HG02840 (cell line): ENCODE results near the gene EFHC1.

Source experiments
- ATAC-seq: cut with Tn5 transposase; IDR thresholded peaks from one replicate; pipeline ENCODE4 v1.9.1; 2021; ENCODE audit warnings: mild to moderate bottlenecking, moderate library complexity, moderate number of reproducible peaks; ENCODE audit not compliant: unreplicated experiment, low FRiP score

Gene EFHC1

DNA sequence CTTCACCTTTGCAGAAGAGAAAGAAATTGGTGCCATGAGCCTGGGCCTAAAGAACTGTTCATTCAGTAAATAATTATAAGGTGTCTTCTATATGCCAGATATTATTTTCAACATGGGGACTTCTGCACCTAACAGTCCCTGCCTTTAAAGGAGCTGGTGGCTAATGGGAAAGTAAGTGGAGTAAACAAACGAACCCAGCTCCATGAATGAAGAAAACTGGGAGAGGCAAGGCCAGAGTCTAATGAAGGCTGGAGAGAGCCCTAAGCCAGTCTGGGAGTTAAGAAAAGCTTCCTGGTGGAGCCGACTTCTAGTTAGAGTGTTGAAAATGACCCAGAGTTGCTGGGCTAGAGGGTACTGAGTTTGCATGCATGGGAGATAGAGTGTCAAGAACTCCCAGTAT lies 24.2 kb upstream of the EFHC1 start:
- no peak for ATAC-seq

DNA sequence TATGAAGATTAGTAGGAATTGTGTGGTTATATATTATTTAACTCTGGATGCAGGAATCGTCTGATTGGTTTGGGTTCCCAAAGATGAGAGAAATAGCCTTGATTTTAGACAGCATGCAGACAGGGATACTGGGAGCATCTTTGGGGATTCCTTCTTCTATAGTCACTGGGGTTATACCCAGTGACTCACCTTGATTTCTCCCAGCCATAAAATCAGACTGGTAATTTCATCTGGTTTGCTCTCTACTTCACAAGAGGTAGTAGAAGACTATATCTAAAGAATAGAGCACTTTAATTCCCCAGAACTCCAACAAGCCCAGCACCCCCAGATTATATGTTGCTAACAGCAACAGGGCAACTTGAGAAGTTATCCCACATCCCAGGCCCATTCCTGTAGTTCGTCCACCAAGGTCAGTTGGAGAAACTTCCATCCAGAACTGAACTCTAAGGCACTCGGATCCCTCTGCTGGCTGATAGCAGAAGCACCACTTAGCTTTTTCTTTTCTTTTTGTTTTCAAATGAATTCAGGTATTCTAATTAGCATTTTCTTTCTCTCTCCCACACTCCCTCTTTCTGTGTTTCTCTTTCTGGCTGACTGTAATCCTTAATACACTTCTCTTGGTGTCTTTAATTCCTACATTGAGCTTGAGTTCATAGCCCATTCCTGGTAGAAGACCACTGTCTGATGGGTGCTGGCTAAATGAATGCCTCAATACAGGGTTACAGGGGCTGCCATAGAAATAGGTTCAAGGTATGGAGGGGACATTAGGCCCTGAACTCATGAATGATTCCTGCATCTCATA lies 20.4 kb upstream of the EFHC1 start:
- ATAC-seq = no peak

DNA sequence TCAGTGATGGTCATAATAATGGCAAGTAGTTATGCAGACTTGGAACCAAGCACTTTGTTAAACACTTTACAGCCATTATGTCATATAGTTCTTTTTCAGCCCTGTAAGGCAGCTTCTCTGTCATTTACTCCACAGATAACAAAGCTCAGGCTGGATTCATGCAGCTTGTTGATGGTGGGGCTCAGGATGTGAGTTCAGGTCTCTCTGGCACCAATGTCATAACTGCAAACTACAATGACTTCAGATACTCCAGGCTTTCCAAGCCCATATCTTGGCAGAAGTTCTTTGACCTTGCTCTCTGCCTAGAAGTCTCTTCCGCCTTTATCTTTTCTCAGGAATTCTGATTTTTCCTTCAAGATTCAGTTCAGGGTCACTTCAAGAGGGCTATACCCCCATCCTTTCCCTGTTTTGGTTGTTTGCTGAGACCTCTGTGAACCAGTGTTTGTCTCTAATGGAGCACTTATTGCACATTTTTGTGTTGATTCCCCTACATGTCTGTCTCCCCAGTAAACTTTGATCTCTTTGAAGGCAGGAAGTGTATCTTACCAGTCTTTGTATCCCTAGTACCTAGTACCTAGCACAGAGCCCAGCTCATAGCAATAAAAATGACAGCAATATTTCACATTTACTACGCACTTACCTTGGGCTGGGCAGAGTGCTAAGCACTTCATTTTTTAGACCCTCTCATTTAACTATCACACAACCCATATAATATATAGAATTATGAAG lies 19.7 kb upstream of the EFHC1 start:
- ATAC-seq = no peak

DNA sequence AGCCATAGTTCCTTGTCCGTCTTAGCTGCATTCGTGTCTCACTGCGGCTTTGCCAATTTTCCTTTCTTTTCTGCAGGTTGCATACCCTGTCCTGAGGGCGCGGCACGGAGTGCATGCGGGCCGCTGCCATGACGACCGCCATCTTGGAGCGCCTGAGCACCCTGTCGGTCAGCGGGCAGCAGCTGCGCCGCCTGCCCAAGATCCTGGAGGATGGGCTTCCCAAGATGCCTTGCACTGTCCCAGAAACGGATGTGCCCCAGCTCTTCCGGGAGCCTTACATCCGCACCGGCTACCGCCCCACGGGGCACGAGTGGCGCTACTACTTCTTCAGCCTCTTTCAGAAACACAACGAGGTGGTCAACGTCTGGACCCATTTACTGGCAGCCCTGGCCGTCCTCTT lies 17.1 kb upstream of the EFHC1 start:
- ATAC-seq = no peak

DNA sequence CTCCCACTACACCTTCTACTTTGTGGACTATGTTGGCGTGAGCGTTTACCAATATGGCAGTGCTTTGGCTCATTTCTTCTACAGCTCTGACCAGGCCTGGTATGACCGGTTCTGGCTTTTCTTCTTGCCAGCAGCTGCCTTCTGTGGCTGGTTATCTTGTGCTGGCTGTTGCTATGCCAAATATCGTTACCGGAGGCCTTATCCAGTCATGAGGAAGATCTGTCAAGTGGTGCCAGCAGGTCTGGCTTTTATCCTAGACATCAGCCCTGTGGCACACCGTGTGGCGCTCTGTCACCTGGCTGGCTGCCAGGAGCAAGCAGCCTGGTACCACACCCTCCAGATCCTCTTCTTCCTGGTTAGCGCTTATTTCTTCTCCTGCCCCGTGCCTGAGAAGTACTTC lies 16.5 kb upstream of the EFHC1 start:
- no peak for ATAC-seq

DNA sequence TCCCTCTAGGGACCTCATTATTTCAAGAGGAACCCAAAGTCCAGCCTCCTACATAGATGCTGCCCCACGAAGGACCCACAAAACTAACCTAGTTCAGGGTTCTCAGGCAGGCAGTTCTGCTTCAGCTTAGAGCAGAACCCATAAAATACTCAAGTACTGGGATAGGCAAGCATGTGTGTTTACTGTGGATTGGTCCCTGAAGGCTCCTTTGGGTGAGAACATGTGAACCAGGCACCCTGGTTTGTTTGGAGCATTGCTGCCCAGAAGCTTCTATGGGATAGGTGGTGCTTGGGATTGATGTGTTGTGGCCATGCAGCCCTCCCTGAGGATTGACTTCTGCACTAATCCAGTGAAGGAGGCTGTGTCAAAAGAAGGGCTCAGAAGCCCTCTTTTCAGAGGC lies 14.9 kb upstream of the EFHC1 start:
- ATAC-seq = no peak

DNA sequence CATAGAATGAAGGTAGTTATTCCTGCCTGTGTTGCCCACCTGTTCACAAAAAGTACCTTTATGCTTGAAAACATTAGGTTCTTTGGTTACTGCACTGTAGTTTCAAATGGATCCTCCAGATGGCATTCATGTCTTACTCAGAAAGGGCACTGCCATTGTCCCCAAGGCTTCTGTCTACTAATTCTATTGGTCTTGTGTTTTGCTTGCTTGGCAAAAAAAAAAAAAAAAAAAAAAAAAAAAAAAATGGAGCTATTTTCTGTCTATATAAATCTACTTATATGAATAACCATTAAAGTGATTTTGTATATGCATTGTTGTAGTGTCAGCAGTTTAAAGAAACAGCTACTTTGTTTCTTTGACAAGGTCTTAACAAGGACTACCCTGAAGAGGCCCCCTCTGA lies 12.7 kb upstream of the EFHC1 start:
- ATAC-seq = no peak

DNA sequence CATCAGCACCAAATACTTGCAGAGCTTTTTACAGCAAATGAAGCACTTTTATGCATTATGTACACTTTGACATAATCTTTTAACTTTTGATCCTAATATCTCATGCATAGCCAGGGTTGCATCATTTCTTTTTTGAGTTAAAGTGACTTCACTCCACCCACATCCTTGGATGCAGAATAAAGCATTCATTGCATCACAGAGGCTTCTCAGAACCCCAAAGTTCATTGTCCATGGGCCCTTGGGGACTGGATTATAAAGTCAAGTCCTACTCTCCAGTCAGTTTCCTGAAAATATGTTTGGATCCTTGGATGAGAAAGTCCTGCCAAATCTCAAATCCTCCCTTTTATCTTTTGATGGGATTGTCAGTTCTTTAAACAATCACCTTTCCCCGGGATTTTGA lies 10.6 kb upstream of the EFHC1 start:
- ATAC-seq = no peak

DNA sequence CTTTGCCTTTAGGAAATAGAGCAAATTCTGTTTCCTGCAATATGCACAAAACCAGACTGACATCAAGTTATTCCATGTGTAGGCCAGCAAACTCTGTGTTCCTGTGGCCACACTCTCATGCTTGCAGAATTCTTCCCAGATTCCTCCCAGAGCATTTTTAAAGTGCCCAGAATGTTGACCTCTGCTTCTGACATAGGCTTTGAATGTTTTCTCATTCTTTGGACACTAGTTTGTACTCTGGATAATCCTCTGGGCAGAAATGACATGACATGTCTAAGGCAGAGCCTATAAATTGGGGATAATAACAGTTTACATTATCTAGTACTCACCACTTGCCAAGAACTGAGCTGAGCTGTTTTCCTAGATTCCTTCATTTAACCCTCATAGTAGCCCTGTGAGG lies 9.2 kb upstream of the EFHC1 start:
- ATAC-seq = no peak

DNA sequence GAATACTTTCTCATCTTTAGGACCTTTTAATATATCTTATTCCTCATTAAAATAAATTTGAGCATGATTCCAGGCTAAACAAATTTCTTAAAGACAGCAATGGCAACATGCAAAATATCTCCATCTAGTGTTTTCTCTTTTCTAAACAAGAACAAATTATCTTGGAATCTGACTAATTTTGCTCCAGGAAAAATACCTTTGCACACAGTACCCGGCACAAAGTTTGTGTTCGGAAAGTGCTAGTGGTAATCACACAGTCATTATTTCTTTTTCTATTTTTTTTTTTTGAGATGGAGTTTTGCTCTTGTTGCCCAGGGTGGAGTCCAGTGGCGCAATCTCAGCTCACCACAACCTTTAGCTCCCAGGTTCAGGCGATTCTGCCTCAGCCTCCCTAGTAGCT lies 8.2 kb upstream of the EFHC1 start:
- no peak for ATAC-seq

DNA sequence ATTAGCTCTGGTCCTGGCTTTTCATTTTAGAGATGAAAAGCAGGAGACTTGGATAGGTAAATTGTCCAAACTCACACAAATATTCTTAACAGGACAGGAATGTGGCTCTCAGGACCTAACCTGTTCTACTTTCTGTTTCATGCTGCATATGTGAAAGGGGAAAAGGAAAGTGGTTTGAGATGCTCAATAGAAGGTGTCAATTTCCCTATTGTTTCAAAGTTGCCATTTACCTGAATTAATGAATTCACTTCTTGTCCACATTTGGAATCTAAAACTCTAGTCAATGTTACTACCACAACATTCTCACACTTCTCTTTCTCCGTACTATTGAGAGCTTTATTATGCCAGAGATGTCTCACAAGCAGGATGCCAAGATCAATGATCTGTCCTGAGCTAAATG lies 4.8 kb upstream of the EFHC1 start:
- no peak for ATAC-seq

DNA sequence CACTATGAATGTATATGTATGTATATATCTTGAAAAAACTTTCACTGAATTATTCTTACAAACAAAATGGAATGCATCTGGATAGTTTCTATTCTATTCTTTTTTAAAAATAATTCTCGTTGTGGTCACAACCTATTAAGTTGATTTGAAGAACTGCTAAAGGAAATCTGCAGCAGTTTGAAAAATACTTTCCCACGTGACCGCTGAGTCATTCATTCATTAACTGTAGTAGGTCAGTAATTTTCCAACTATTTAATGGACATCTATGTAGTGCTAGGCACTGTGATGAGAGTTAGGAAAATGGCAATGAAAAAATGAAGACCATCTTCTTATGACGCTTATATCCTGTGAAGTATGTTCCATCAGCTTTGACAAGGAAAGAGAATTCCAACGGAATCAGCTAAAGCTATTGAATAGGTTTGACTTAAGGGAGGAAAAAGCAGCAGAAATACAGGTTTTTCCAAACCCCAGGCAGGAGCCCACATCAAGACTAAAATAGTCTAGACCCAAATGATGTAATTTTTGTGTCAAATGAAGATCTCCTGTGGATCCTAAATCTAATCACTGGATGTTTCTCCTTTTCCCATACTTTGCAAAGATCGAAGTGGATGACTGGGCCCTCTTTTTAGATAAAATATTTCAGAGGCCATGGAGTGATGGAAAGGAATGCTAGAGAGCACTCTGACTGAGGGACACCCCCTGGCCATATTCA lies 4.1 kb upstream of the EFHC1 start:
- ATAC-seq = no peak

DNA sequence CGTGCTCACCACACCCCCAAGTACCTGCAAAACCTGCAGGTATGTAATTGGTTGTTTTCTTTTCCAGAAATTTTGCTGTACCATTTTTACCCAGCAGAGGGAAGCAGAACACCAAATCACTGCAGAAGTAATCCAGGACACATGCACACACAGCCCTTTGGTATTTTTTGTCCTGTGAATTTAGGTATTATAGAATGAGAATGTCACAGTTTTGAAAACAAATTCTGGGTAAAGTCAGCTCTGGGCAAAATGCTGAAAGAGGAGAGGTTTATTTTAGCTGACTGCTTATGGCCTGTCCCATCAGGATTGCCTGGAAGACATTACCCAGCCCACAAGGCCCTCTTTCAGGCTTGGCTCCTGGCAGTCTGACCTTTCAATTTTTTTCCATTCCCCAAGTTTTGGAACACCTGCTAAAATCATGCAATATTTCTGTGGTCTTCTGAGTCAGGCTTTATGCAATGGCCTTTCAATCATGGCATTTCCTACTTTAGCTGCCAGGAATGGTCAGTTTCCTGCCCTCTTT lies 3.5 kb upstream of the EFHC1 start:
- ATAC-seq = no peak

DNA sequence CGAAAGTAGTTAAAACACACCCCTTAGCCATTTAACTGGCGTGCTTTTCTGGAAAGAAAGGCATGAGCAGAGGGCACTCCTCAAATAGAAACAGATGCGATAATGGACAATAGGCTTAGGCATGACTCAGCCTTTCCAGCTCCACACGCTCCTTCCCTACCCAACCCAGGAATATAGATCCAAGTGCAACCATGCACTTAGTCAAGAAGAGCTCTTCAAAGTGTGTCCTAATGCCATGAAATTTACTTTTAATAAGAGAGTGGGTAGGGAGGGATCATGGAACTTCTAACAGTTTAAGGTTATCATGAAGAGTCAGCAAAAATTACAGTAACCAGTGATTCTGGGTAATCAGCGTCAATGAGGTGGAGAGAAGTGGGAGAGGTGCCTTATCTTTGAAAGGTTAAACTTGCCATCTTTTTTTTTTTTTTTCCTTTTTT lies 2.4 kb upstream of the EFHC1 start:
- ATAC-seq = no peak

DNA sequence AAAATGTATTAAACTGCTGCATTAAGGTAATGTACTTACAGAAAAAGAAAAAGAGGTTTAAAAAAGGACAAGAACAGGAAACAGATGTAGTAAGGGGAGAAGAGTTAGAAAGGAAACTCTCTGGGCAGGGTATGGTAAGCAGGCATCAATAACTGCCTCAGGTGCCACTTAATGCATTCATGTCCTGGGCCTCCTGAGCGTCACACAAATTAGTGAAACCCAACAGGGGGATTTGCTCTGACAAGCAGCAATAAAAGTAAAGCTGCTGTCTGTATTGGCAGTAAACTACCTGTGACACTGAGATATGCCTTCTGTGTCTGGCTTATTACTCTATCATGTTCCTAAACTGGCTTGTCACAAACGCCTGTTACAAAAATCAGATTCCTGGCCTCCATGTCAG lies 1.5 kb upstream of the EFHC1 start:
- no peak for ATAC-seq

DNA sequence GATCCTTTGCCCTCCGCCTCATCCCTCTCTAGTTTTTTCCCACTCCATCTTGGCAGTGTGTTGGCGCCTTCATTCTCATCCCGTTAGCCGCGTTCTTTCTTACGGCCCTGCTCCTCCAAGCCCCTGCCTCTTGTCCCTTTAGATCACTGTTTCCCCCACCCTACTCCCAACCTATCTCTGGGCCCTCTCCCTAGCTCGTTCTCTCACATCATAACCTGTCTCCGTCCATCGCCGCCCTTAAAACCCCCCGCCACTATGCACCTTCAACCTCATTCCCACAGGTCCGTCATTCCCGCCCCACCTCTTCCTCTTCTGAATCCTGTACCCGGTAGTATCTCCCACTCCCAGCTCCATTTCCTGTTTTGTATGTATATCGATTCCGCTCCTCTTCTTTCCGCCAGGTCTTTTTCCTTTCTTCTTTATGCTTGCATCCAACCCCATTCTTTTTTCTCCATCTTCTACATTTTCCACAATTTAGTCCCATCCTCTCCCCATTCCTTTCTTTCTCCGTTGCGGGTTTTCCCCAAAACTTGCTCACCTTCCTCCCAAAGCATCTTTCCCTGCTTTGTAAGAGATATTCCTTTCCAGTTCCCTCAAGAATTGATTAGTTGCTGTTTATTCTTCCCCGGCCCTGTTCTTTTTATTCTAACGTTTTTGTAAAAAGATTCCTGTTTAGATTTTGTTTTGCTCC lies 671 bp downstream of the EFHC1 start:
- ATAC-seq = no peak

DNA sequence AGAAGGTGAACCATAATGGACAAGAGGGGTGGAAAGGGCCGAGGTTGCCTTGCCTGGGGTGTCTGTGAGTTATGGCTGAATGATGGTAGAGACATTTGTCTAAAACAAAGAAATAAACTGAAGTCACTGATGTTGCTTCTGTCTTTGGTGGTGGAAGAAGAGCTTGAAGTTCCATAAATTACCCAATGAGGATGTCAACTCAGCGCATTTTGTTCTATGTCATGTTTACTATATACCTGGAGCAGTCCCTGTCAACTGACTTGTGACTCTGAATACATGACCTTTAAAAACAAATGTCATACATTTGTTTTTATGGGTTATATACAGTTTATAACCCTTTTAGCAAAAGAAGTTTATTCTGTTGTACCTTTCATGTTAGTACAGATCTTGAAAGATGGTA lies 2.0 kb downstream of the EFHC1 start:
- no peak for ATAC-seq

DNA sequence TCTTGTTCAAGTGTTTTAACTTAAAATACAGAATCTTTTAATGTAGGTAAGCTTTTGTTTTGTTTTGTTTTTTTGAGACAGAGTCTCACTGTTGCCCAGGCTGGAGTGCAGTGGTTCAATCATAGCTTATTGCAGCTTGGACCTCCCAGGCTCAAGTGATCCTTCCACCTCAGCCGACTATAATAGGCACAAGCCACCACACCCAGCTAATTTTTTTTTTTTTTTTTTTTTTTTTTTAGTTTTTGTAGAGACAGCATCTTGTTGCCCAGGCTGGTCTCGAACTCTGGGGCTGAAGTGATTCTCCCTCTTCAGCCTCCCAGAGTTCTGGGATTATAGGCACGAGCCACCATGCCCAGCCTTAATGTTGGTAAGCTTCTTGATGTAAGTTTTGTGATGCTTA lies 3.3 kb downstream of the EFHC1 start:
- ATAC-seq = no peak

DNA sequence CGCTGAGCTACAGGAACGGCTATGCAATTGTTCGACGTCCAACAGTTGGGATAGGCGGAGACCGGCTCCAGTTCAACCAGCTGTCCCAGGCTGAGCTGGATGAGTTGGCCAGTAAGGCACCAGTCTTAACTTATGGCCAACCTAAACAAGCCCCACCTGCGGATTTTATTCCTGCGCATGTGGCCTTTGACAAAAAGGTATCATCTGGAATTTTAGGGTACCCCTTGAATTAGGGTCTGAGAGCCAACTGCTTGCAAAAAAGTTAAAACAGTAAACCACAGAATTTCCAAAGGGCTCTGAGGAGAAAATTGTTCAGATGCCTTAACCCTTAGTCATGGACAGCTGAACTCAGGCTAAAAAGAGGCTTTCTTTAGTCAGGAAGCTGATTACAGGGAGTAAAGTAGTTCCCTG lies 3.8 kb downstream of the EFHC1 start:
- no peak for ATAC-seq

DNA sequence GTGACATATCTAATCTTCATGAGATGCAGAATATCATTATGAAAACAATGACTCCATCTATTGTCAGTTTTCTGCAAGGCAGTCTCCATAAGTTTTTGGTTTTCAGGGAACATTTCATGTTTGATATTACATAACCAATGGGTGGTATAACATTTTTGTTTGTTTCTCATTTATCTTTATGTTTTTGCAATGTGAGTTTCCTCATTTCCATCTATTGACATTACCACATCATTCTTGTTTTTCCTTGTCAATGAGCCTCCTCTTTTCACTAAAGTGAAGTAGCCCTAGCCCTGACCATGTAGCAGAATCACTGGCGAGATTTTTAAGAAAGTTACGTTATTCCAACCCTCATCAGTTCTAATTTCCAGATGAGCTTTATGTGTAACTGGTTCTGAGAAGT lies 4.4 kb downstream of the EFHC1 start:
- no peak for ATAC-seq

DNA sequence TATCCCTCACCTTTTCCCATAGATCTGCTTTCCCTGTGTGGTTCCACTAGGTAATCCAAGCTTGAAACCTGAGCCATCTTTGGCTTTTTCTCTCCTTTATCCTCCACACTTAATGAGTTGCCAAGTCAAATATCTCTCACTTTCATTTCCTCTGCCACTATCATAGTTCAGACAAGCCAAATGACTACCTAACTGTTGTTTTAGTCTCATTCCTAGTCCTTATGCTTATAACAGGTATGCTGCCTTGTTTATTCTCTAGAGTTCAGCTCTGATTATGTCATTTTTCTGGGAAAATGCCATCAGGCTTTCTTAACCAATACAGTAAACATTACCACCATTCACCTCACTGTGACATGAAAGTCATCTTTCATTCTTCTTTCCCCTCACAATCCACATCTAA lies 6.5 kb downstream of the EFHC1 start:
- ATAC-seq = no peak
